ENCODE measurements around the gene ADA. TPM values are rescaled to one million over a fixed set of nuclear protein-coding genes. Genes with fewer than 3 reads are reported as not detected.
A peak's percentile ranks its signal among the peaks of the same experiment; 100 is the strongest.

The ADA gene
- total RNA-seq, 2 experiments from 2014 or later = 67.0 to 142 TPM

GRCh38 chr20:44583157-44583556 is 68.3 kb downstream of the ADA start:
- CTCF ChIA-PET (ENCODE audit: unreplicated experiment) = interaction anchor here (0.7 to 1.2 kb wide), 2 partner anchors 10 to 27 kb away, joined by 3 to 4 read pairs; no protein-coding TSS in a partner anchor
- no TSS peak for BruUV-seq (replicated peaks)
- peak overlapping the region; percentile 2; the same call in 1 of the 2 replicates for H2AFZ ChIP-seq (ENCODE audit: low read length)
- H3K79me2 ChIP-seq (ENCODE audit: insufficient read depth, low read depth, low read length) = peaks cover 55% of the 10 kb centered on the region
- H3K4me2 ChIP-seq (ENCODE audit: low read length) = peak overlapping the region; percentile 89
- no peak for DNase-seq (ENCODE audit: low spot score)
- intact Hi-C loops (cut with micrococcal nuclease; ENCODE audit: unreplicated experiment) = loop anchor here (10.0 kb wide), 1 partner anchor 382 kb away; the partner anchor contains the start of genes STK4 and TOMM34
- H3K9me3 ChIP-seq (ENCODE audit: low read length) = no peaks in the 10 kb centered on the region
- H3K4me3 ChIP-seq (ENCODE audit: low read depth, low read length, poor library complexity, severe bottlenecking) = peak overlapping the region; percentile 72
- peaks cover under 1% of the 10 kb centered on the region; the same call in 1 of the 2 replicates for H3K36me3 ChIP-seq (ENCODE audit: insufficient read depth, low read length)
- POLR2A ChIA-PET = interaction anchor here (0.7 to 2.1 kb wide), 13 partner anchors 8 to 862 kb away, joined by 3 to 12 read pairs (median 6); no protein-coding TSS in a partner anchor
- H3K9me2 ChIP-seq (ENCODE audit: insufficient read depth, low read length) = no peaks in the 10 kb centered on the region
- H3K27ac ChIP-seq (ENCODE audit: low read depth, low read length, poor library complexity, severe bottlenecking) = peak overlapping the region; percentile 98
- peaks cover 87% of the 10 kb centered on the region for H3K4me1 ChIP-seq (ENCODE audit: insufficient read depth, low read length, poor library complexity, severe bottlenecking)
- TF ChIP-seq EZH2phosphoT487 (IDR thresholded peaks at IDR 0.05; ENCODE audit: borderline replicate concordance, low read depth, low read length) (no peak), CTCF (conservative IDR thresholded peaks at IDR 0.05; ENCODE audit: low read length) (no peak)
- H4K20me1 ChIP-seq (ENCODE audit: insufficient read depth, low read length) = no peaks in the 10 kb centered on the region

GRCh38 chr20:44582311-44583025 is 69.0 kb downstream of the ADA start, which contains the start of gene PKIG:
Gene PKIG, plus strand, starts transcription at chr20:44582579. Its CDS starts 31,978 bp downstream, at chr20:44614557.
- intact Hi-C loops (cut with micrococcal nuclease; ENCODE audit: unreplicated experiment) = loop anchor here (10.0 kb wide), 1 partner anchor 382 kb away; the partner anchor contains the start of genes STK4 and TOMM34
- peak within 1 kb of the TSS; percentile 54; the same call in 1 of the 2 replicates for H2AFZ ChIP-seq (ENCODE audit: low read length)
- H4K20me1 ChIP-seq (ENCODE audit: insufficient read depth, low read length) = no peaks in the 10 kb centered on the region
- H3K27ac ChIP-seq (ENCODE audit: low read depth, low read length, poor library complexity, severe bottlenecking) = peak within 1 kb of the TSS; percentile 98
- H3K79me2 ChIP-seq (ENCODE audit: insufficient read depth, low read depth, low read length) = peaks cover 49% of the 10 kb centered on the region
- H3K4me3 ChIP-seq (ENCODE audit: low read depth, low read length, poor library complexity, severe bottlenecking) = peak within 1 kb of the TSS; percentile 72
- no peaks in the 10 kb centered on the region for H3K9me3 ChIP-seq (ENCODE audit: low read length)
- TF ChIP-seq CTCF (conservative IDR thresholded peaks at IDR 0.05; ENCODE audit: low read length) = no peak
- TF ChIP-seq EZH2phosphoT487 (IDR thresholded peaks at IDR 0.05; ENCODE audit: borderline replicate concordance, low read depth, low read length) = no peak
- CTCF ChIA-PET (ENCODE audit: unreplicated experiment) = interaction anchor here (0.6 to 1.2 kb wide), 2 partner anchors 10 to 28 kb away, joined by 4 read pairs; no protein-coding TSS in a partner anchor
- H3K9me2 ChIP-seq (ENCODE audit: insufficient read depth, low read length) = no peaks in the 10 kb centered on the region
- peak; percentile 48 for DNase-seq (ENCODE audit: low spot score)
- peaks cover 80% of the 10 kb centered on the region for H3K4me1 ChIP-seq (ENCODE audit: insufficient read depth, low read length, poor library complexity, severe bottlenecking)
- POLR2A ChIA-PET = interaction anchor here (0.8 to 2.1 kb wide), 11 partner anchors 9 to 861 kb away, joined by 3 to 12 read pairs (median 6); no protein-coding TSS in a partner anchor
- H3K36me3 ChIP-seq (ENCODE audit: insufficient read depth, low read length) = no peaks in the 10 kb centered on the region; the same call in 1 of the 2 replicates
- H3K4me2 ChIP-seq (ENCODE audit: low read length) = peak within 1 kb of the TSS; percentile 89
- TSS peak; percentile 70 for BruUV-seq (replicated peaks)

Data from OCI-LY7 (cell line).